H1 (cell line): Measurements from ENCODE around the gene JAKMIP2. TPM values are rescaled to one million over a fixed set of nuclear protein-coding genes. Genes with fewer than 3 reads are reported as not detected.

Experiments
- CTCF ChIA-PET: fragments of 300-600 bp; sonication (Branson Sonifier 250); formaldehyde crosslinking; loops from one replicate; lab custom pipeline; 2021; ENCODE audit not compliant: partially characterized antibody; lab: Charles Lee
- POLR2A ChIA-PET: fragments of 300-600 bp; sonication (Branson Sonifier 250); formaldehyde crosslinking; loops from one replicate; lab custom pipeline; 2021; ENCODE audit warnings: inconsistent platforms; ENCODE audit not compliant: partially characterized antibody; lab: Charles Lee
- DNase-seq, 2 experiments: peaks; one replicate each; pipeline versions ENCODE4 v3.0.0 to v3.0.0-alpha.2; 2010 to 2022; ENCODE audit warnings: low spot score in 2 of 2, low read depth in 1 of 2, mixed read lengths in 1 of 2
- FAIRE-seq: peaks from 2 replicates; lab custom pipeline; 2011; peaks lifted over from hg19 to GRCh38; lab: Jason Lieb, UNC
- H2AFZ ChIP-seq: 2 replicates; pipeline ENCODE4 v1.8.1; 2012; ENCODE audit warnings: low read length, inconsistent platforms
- H2AK5ac ChIP-seq: 2 replicates; pipeline ENCODE4 v1.6.1; 2013; ENCODE audit warnings: low read depth, low read length
- H2BK120ac ChIP-seq: replicated peaks from 2 replicates; pipeline ENCODE3; 2013; ENCODE audit warnings: low read depth, low read length, inconsistent platforms
- H2BK12ac ChIP-seq: 2 replicates; pipeline ENCODE4 v1.6.1; 2013; ENCODE audit warnings: low read depth, low read length
- H2BK15ac ChIP-seq: 2 replicates; pipeline ENCODE4 v1.6.1; 2013; ENCODE audit warnings: low read length
- H2BK20ac ChIP-seq: 2 replicates; pipeline ENCODE4 v1.6.1; 2013; ENCODE audit warnings: low read length
- H2BK5ac ChIP-seq: 2 replicates; pipeline ENCODE4 v1.6.1; 2013; ENCODE audit warnings: low read depth, low read length
- H3K14ac ChIP-seq: 2 replicates; pipeline ENCODE4 v1.6.1; 2013; ENCODE audit warnings: inconsistent platforms; ENCODE audit not compliant: insufficient read length
- H3K18ac ChIP-seq: 2 replicates; pipeline ENCODE4 v1.6.1; 2013; ENCODE audit warnings: low read length; ENCODE audit errors: extremely low read depth
- H3K23ac ChIP-seq: 2 replicates; pipeline ENCODE4 v1.6.1; 2013; ENCODE audit warnings: inconsistent platforms; ENCODE audit not compliant: insufficient read length
- H3K23me2 ChIP-seq: 2 replicates; pipeline ENCODE4 v1.6.1; 2013; ENCODE audit warnings: low read depth, low read length
- H3K27ac ChIP-seq: 2 replicates; pipeline ENCODE4 v1.6.1; 2011; ENCODE audit warnings: low read depth, low read length, inconsistent platforms
- H3K27me3 ChIP-seq, 4 experiments: replicated peaks in 1 of 4; 1 replicate in 1 of 4; 2 replicates in 3 of 4; pipeline versions ENCODE4 v1.6.1 to v1.8.1; 2011 to 2013; ENCODE audit warnings: low read length in 3 of 4, mild to moderate bottlenecking in 3 of 4, inconsistent platforms in 2 of 4, mixed read lengths in 2 of 4, moderate library complexity in 1 of 4; ENCODE audit not compliant: control insufficient read depth in 3 of 4, insufficient read depth in 3 of 4; ENCODE audit errors: extremely low read depth in 1 of 4
- H3K36me3 ChIP-seq, 4 experiments: 2 replicates each; pipeline versions ENCODE4 v1.6.1 to v1.8.1; 2011 to 2013; ENCODE audit warnings: mild to moderate bottlenecking in 4 of 4, low read length in 3 of 4, moderate library complexity in 2 of 4, control low read depth in 1 of 4, inconsistent platforms in 1 of 4; ENCODE audit not compliant: insufficient read depth in 4 of 4, control insufficient read depth in 2 of 4
- H3K4ac ChIP-seq: replicated peaks from 2 replicates; pipeline ENCODE3; 2013; ENCODE audit warnings: low read length, low read depth, mixed read lengths, inconsistent platforms; ENCODE audit not compliant: insufficient read length
- H3K4me1 ChIP-seq, 4 experiments: replicated peaks in 1 of 4; 1 replicate in 1 of 4; 2 replicates in 3 of 4; pipeline versions ENCODE4 v1.6.1 to v1.8.1; 2011 to 2013; ENCODE audit warnings: low read length in 3 of 4, inconsistent platforms in 2 of 4, mixed read lengths in 1 of 4; ENCODE audit not compliant: insufficient read depth in 4 of 4, control insufficient read depth in 3 of 4
- H3K4me2 ChIP-seq, 2 experiments: 2 replicates each; pipeline versions ENCODE4 v1.6.1 to v1.8.1; 2011 to 2013; ENCODE audit warnings: low read depth in 2 of 2, low read length in 2 of 2, control low read depth in 1 of 2, inconsistent platforms in 1 of 2, mild to moderate bottlenecking in 1 of 2; ENCODE audit not compliant: insufficient read depth in 1 of 2
- H3K4me3 ChIP-seq, 4 experiments: fragments of 200-600, 300-600 bp in 1 of 4; sonication (generic), shearing (Covaris generic), sonication (Bioruptor Twin) in 1 of 4; 2 replicates each; pipeline versions ENCODE4 v1.5.1 to v1.8.1; 2011 to 2016; ENCODE audit warnings: low read length in 4 of 4, low read depth in 3 of 4, control low read depth in 2 of 4, inconsistent platforms in 2 of 4, mild to moderate bottlenecking in 2 of 4, mixed read lengths in 1 of 4, moderate library complexity in 1 of 4; ENCODE audit not compliant: insufficient read depth in 2 of 4; ENCODE audit errors: extremely low read depth in 1 of 4
- H3K56ac ChIP-seq: replicated peaks from 2 replicates; pipeline ENCODE3; 2013; ENCODE audit warnings: low read depth, mild to moderate bottlenecking, mixed read lengths, low read length, inconsistent platforms; ENCODE audit not compliant: insufficient read length
- H3K79me1 ChIP-seq: 2 replicates; pipeline ENCODE4 v1.6.1; 2013; ENCODE audit warnings: low read depth, low read length, control low read depth
- H3K79me2 ChIP-seq, 2 experiments: 2 replicates each; pipeline versions ENCODE4 v1.6.1 to v1.8.1; 2012 to 2013; ENCODE audit warnings: low read length in 2 of 2, mild to moderate bottlenecking in 2 of 2, inconsistent platforms in 1 of 2; ENCODE audit not compliant: insufficient read depth in 2 of 2, control insufficient read depth in 1 of 2
- H3K9ac ChIP-seq, 4 experiments: replicated peaks in 1 of 4; 1 replicate in 1 of 4; 2 replicates in 3 of 4; pipeline versions ENCODE4 v1.6.1 to v1.8.1; 2011 to 2013; ENCODE audit warnings: low read depth in 3 of 4, low read length in 3 of 4, control low read depth in 2 of 4, mild to moderate bottlenecking in 2 of 4, moderate library complexity in 2 of 4, inconsistent platforms in 1 of 4; ENCODE audit errors: extremely low read depth in 1 of 4
- H3K9me3 ChIP-seq, 2 experiments: 2 replicates each; pipeline versions ENCODE4 v1.6.1 to v1.8.1; 2012 to 2013; ENCODE audit warnings: mild to moderate bottlenecking in 2 of 2, moderate library complexity in 2 of 2, control low read depth in 1 of 2, inconsistent platforms in 1 of 2, low read depth in 1 of 2, low read length in 1 of 2, mixed read lengths in 1 of 2; ENCODE audit not compliant: insufficient read depth in 2 of 2
- H4K20me1 ChIP-seq, 2 experiments: replicated peaks in 1 of 2; 2 replicates each; pipeline versions ENCODE3 to v1.8.1; 2011 to 2013; ENCODE audit warnings: inconsistent platforms in 2 of 2, low read length in 2 of 2, mild to moderate bottlenecking in 1 of 2; ENCODE audit not compliant: insufficient read depth in 2 of 2, control insufficient read depth in 1 of 2
- H4K5ac ChIP-seq: 2 replicates; pipeline ENCODE4 v1.6.1; 2013; ENCODE audit warnings: low read length, low read depth, mixed read lengths, inconsistent platforms; ENCODE audit not compliant: insufficient read length
- H4K8ac ChIP-seq: 2 replicates; pipeline ENCODE4 v1.8.0; 2013; ENCODE audit warnings: mild to moderate bottlenecking, moderate library complexity, low read length, inconsistent platforms; ENCODE audit not compliant: insufficient read depth; ENCODE audit errors: extremely low read depth
- H4K91ac ChIP-seq: replicated peaks from 2 replicates; pipeline ENCODE3; 2013; ENCODE audit warnings: low read length, mixed read lengths, inconsistent platforms; ENCODE audit not compliant: insufficient read length
- ZNF274 ChIP-seq: IDR thresholded peaks from 2 replicates; pipeline ENCODE4 v1.7.0; 2012; ENCODE audit warnings: low read length, borderline replicate concordance; ENCODE audit errors: extremely low read depth
- WGBS, 2 experiments: shearing (Covaris generic) in 1 of 2; methylation state at CpG; one replicate each; pipeline versions ENCODE4 v1.1.6 to v1.1.7; 2013 to 2015; ENCODE audit warnings: low lambda C conversion rate in 2 of 2, mixed read lengths in 2 of 2, inconsistent platforms in 1 of 2, low coverage in 1 of 2, missing lambda C conversion rate in 1 of 2; ENCODE audit not compliant: insufficient replicate concordance in 2 of 2, insufficient coverage in 1 of 2, insufficient read length in 1 of 2; ENCODE audit errors: extremely low coverage in 1 of 2, missing lambda C conversion rate in 1 of 2; 5-methylcytosine and 5-hydroxymethylcytosine counted together
- polyA plus RNA-seq, 7 experiments: library from polyadenylated mRNA; depleted of rRNA in 3 of 7; stranded (reverse) in 5 of 7; unstranded in 2 of 7; fragments of >200 nt in 5 of 7; fragments of 200-250 nt in 2 of 7; gene quantifications; 1 replicate in 5 of 7; 2 replicates in 1 of 7; 4 replicates in 1 of 7; pipeline versions ENCODE4 v1.2.1 to v1.2.3, GENCODE V29; 2011 to 2013; ENCODE audit warnings: missing spikeins in 2 of 7, mixed read lengths in 2 of 7
- total RNA-seq: library from RNA; stranded (reverse); fragmentation: NEBNext Ultra II Directional; extraction: Animal tissue kit (Norgen Biotek cat#: 25700); gene quantifications from 2 replicates; pipeline ENCODE4 v1.2.1, GENCODE V29; 2021
- TF ChIP-seq, protein P1 (sequence below): IDR thresholded peaks from 2 replicates; pipeline ENCODE4 v1.6.1; 2012; ENCODE audit warnings: inconsistent platforms

JAKMIP2 gene
- total and polyA plus RNA-seq, 2 of the 8 experiments (the other 6 are each of a cell fraction or from before 2014, with no cell fraction given): 2.4 to 13.6 TPM

- Histone ChIP-seq H3K23me2 (no peaks in the 10 kb centered on the region), H3K4me1 (peaks cover 0 to 2% (median 0%) of the 10 kb centered on the region in 4 experiments; a peak in 1 of 7 replicates), H3K79me2 (no peaks in the 10 kb centered on the region), H4K5ac (no peak overlapping the region), H3K79me1 (no peaks in the 10 kb centered on the region), H2BK12ac (no peak overlapping the region), H3K56ac (no peak overlapping the region), H2BK15ac (no peak overlapping the region), H3K27me3 (no peaks in the 10 kb centered on the region), H3K36me3 (no peaks in the 10 kb centered on the region), H4K20me1 (no peaks in the 10 kb centered on the region), H2BK20ac (no peak overlapping the region), H2AK5ac (no peak overlapping the region), H3K27ac (no peak overlapping the region), H2BK120ac (no peak overlapping the region), H3K23ac (no peak overlapping the region), H3K4ac (no peak overlapping the region), H3K9ac (no peak overlapping the region), H4K91ac (no peak overlapping the region), H3K9me3 (no peaks in the 10 kb centered on the region), H3K18ac (no peak overlapping the region), H4K8ac (no peak overlapping the region), H3K14ac (no peak overlapping the region), H2AFZ (no peak overlapping the region), H3K4me3 (no peak overlapping the region), H2BK5ac (no peak overlapping the region), H3K4me2 (no peak overlapping the region)
- FAIRE-seq (no peak), DNase-seq (no peak)
- ChIA-PET CTCF (no interaction called here), POLR2A (no interaction called here)
- 94% methylated on average over 2 of the region's 2 CpGs; no CpG with 5 or more reads in 1 of the 2 experiments for WGBS, 2 experiments
- TF ChIP-seq ZNF274: no peak
- TF ChIP-seq, protein P1, sequence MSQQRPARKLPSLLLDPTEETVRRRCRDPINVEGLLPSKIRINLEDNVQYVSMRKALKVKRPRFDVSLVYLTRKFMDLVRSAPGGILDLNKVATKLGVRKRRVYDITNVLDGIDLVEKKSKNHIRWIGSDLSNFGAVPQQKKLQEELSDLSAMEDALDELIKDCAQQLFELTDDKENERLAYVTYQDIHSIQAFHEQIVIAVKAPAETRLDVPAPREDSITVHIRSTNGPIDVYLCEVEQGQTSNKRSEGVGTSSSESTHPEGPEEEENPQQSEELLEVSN: no peak
Measured at GRCh38 chr5:147686421-147686820, 96.1 kb downstream of the JAKMIP2 start.
